Parathyroid adenoma (tissue), 2 donors: Measurements from ENCODE around the gene C2orf92.

Experiments used
- H2AFZ ChIP-seq: fragments of 300-600 bp; sonication (generic); one replicate; pipeline ENCODE4 v1.7.0; 2017; ENCODE audit warnings: antibody characterized with exemption, mild to moderate bottlenecking
- H3K27ac ChIP-seq: fragments of 300-600 bp; sonication (generic); one replicate; pipeline ENCODE4 v1.7.0; 2017
- H3K27me3 ChIP-seq: fragments of 300-600 bp; sonication (generic); one replicate; pipeline ENCODE4 v1.7.0; 2017; ENCODE audit warnings: low read length; ENCODE audit not compliant: control insufficient read depth, insufficient read depth
- H3K36me3 ChIP-seq: fragments of 300-600 bp; sonication (generic); one replicate; pipeline ENCODE4 v1.7.0; 2017; ENCODE audit warnings: low read length; ENCODE audit not compliant: control insufficient read depth, insufficient read depth
- H3K4me1 ChIP-seq: fragments of 300-600 bp; sonication (generic); one replicate; pipeline ENCODE4 v1.7.0; 2017; ENCODE audit warnings: control low read depth
- H3K4me2 ChIP-seq: fragments of 300-600 bp; sonication (generic); one replicate; pipeline ENCODE4 v1.7.0; 2017; ENCODE audit warnings: low read length
- H3K4me3 ChIP-seq: fragments of 300-600 bp; sonication (generic); one replicate; pipeline ENCODE4 v1.7.0; 2017; ENCODE audit warnings: low read depth, low read length
- H3K79me2 ChIP-seq: fragments of 300-600 bp; sonication (generic); one replicate; pipeline ENCODE4 v1.7.0; 2017; ENCODE audit warnings: control low read depth
- H3K9ac ChIP-seq: fragments of 300-600 bp; sonication (generic); one replicate; pipeline ENCODE4 v1.7.0; 2017; ENCODE audit warnings: mild to moderate bottlenecking
- H3K9me3 ChIP-seq: fragments of 300-600 bp; sonication (generic); one replicate; pipeline ENCODE4 v1.7.0; 2017; ENCODE audit warnings: low read length; ENCODE audit not compliant: control insufficient read depth
- TF ChIP-seq, protein P1 (sequence below): fragments of 300-600 bp; sonication (generic); IDR thresholded peaks from one replicate; pipeline ENCODE4 v1.7.0; 2017; ENCODE audit warnings: antibody characterized with exemption, mild to moderate bottlenecking
- donor health status: primary hyperparathyroidism.

The C2orf92 gene

DNA sequence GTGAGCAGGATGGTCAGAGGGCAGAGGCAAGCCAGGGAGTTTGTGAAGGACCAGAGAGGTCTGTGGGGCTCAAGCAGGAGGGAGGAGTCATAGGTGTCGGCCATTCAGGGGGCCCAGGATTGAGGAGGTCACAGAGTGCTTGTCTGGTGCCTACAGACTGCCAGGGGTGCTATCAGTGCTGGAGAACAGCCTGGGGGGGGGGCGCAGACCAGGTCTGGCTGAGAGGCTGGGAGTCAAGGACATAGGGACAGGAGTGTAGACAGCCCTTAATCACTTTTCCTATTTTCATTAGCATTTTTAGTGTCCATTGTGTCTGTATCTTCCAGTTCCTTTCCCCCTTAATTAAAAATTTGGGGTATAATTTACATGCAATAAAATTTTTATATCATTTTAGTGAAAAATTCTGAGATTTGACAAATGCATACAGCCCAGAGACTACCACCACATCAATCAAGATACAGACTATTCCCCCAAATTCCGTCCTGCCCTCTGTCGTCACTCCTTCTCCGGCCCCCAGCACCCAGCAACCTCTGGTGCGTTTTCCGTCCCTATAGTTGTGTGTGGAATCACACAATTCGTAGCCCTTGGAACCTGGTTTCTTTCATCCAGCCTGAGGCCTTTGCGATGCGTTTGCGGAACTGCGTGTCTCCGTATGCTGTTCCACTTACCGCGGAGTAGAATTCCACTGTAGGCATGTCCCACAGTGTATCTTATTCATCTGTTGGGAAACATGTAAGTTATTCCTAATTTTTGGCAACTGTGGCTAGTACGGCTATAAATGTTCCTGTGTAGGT lies 50.0 kb downstream of the C2orf92 start:
- H3K9me3 ChIP-seq = no peaks in the 10 kb centered on the region
- no peak overlapping the region for H3K9ac ChIP-seq
- no peaks in the 10 kb centered on the region for H3K27me3 ChIP-seq
- H2AFZ ChIP-seq = no peak overlapping the region
- H3K36me3 ChIP-seq = no peaks in the 10 kb centered on the region
- TF ChIP-seq, protein P1, sequence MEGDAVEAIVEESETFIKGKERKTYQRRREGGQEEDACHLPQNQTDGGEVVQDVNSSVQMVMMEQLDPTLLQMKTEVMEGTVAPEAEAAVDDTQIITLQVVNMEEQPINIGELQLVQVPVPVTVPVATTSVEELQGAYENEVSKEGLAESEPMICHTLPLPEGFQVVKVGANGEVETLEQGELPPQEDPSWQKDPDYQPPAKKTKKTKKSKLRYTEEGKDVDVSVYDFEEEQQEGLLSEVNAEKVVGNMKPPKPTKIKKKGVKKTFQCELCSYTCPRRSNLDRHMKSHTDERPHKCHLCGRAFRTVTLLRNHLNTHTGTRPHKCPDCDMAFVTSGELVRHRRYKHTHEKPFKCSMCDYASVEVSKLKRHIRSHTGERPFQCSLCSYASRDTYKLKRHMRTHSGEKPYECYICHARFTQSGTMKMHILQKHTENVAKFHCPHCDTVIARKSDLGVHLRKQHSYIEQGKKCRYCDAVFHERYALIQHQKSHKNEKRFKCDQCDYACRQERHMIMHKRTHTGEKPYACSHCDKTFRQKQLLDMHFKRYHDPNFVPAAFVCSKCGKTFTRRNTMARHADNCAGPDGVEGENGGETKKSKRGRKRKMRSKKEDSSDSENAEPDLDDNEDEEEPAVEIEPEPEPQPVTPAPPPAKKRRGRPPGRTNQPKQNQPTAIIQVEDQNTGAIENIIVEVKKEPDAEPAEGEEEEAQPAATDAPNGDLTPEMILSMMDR = no peak
- H3K4me2 ChIP-seq = no peak overlapping the region
- H3K27ac ChIP-seq = no peak overlapping the region
- no peak overlapping the region for H3K4me3 ChIP-seq
- no peaks in the 10 kb centered on the region for H3K79me2 ChIP-seq
- no peaks in the 10 kb centered on the region for H3K4me1 ChIP-seq

DNA sequence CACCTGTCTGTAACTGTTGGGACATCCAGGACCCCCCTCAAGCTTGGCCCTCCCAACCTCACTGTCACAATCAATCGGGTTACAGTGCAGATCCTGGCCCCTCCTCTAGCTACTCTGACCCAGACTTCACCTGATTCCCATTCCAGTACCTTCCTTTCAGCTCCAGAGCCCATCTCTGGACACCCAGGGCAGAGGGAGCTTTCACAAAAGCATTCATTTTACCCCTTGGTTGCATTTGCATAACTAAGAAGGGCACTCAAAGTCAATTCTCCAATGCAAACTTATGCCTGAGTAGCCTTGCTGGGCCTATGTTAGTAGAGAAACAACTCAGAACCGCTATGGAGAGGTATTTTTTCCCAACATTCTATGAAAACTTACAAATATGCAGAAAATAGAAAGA lies 51.2 kb downstream of the C2orf92 start:
- Histone ChIP-seq H3K9me3 (no peaks in the 10 kb centered on the region), H3K4me2 (no peak overlapping the region), H3K27ac (no peak overlapping the region), H3K27me3 (no peaks in the 10 kb centered on the region), H3K79me2 (no peaks in the 10 kb centered on the region), H3K9ac (no peak overlapping the region), H3K4me1 (no peaks in the 10 kb centered on the region), H2AFZ (no peak overlapping the region), H3K36me3 (no peaks in the 10 kb centered on the region), H3K4me3 (no peak overlapping the region)
- TF ChIP-seq, protein P1 = no peak

DNA sequence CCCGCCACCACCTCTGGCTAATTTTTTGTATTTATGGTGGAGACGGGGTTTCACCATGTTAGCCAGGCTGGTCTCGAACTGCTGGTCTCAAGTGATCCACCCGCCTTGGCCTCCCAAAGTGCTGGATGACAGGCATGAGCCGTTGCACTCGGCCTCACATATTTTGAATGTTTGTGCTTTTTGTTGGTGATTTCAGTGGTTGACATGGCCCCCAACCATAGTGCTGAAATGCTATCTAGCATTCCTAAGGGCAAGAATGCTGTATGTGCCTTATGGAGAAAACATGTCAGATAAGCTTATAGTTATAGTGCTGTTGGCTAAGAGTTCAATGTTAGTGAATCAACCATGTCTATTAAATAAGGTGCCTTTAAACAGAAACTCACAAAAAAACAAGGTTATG lies 52.7 kb downstream of the C2orf92 start:
- no peaks in the 10 kb centered on the region for H3K9me3 ChIP-seq
- no peak overlapping the region for H3K27ac ChIP-seq
- H3K9ac ChIP-seq = no peak overlapping the region
- no peaks in the 10 kb centered on the region for H3K79me2 ChIP-seq
- no peaks in the 10 kb centered on the region for H3K4me1 ChIP-seq
- TF ChIP-seq, protein P1 = no peak
- no peaks in the 10 kb centered on the region for H3K27me3 ChIP-seq
- H2AFZ ChIP-seq = no peak overlapping the region
- H3K4me3 ChIP-seq = no peak overlapping the region
- no peak overlapping the region for H3K4me2 ChIP-seq
- H3K36me3 ChIP-seq = no peaks in the 10 kb centered on the region

DNA sequence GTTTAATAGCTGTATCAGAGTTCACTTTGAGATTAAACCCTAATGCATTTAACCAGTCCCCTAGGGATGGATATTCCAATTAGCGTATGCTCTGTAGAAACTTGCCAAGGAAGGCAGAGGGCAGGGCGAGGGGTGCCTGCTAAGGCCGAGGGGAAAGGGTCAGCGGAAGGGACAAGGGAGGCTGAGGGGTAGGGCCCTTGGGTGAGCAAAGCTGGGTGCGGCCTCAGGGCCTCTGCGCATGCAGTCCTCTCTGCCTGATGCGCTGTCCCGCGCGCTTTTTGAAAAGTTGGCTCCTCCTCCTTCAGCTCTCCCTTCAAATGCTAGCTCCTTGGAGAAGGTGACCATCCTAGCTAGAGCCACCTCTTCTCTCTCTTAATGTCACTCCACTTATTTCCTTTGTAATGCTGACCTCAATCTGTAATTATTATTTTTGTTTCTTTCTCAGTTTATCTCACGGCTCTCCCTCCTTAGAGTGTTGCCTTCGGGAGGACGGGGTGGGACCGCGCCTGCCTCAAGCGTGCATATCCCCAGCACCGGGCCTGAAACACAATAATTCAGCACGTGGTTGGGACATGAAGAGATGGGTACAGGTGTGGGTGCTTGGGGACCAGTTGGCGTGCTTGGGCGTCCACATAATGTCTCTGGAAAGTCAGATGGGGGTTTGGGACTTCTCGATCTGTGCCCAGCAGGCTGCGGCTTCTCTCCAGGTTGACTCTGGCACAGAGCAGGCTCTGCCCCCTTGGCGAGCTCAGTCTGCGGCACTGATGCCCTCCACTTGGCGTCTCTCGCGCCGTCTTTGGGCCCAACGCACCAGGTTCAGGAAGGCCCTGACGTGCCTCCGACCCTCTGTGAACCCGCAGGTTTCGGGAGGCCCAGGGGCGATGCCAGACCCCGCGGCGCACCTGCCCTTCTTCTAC lies 53.9 kb downstream of the C2orf92 start:
- H3K4me1 ChIP-seq = no peaks in the 10 kb centered on the region
- TF ChIP-seq, protein P1 = no peak
- H3K9ac ChIP-seq = no peak overlapping the region
- no peak overlapping the region for H3K27ac ChIP-seq
- H3K79me2 ChIP-seq = no peaks in the 10 kb centered on the region
- no peak overlapping the region for H2AFZ ChIP-seq
- H3K36me3 ChIP-seq = no peaks in the 10 kb centered on the region
- H3K4me3 ChIP-seq = no peak overlapping the region
- H3K4me2 ChIP-seq = no peak overlapping the region
- no peaks in the 10 kb centered on the region for H3K27me3 ChIP-seq
- no peaks in the 10 kb centered on the region for H3K9me3 ChIP-seq
